SK-N-SH (cell line): ENCODE data around the gene ZYG11B. TPM values are rescaled to one million over a fixed set of nuclear protein-coding genes. Genes with fewer than 3 reads are reported as not detected.

Experiments
- CTCF ChIA-PET: fragments of 300-600, 350-600 bp; formaldehyde crosslinking; extraction: SDS; loops from one replicate; lab custom pipeline; 2021; lab: Yijun Ruan, JAX
- POLR2A ChIA-PET: fragments of 350-600 bp; sonication (Branson Sonifier 250); formaldehyde crosslinking; extraction: SDS; loops from one replicate; lab custom pipeline; 2020; ENCODE audit warnings: antibody characterized with exemption, inconsistent platforms; lab: Yijun Ruan, JAX
- DNase-seq: peaks from one replicate; pipeline ENCODE4 v3.0.0; 2012
- H2AFZ ChIP-seq: fragments of 200-600 bp; sonication (generic); 2 replicates; pipeline ENCODE4 v1.8.1; 2016; ENCODE audit warnings: antibody characterized with exemption, mild to moderate bottlenecking, low read depth
- H3F3A ChIP-seq: fragments of 200-600 bp; sonication (generic); replicated peaks from 2 replicates; pipeline ENCODE3; 2016; ENCODE audit warnings: antibody characterized with exemption, mild to moderate bottlenecking; ENCODE audit not compliant: insufficient read depth
- H3K27ac ChIP-seq, 2 experiments: fragments of 200-500 bp in 1 of 2; fragments of 200-600 bp in 1 of 2; sonication (Bioruptor generic) in 1 of 2; sonication (generic), shearing (Covaris generic) in 1 of 2; 2 replicates each; pipeline versions ENCODE4 v1.5.1 to v1.6.1; 2014 to 2016; ENCODE audit warnings: low read depth in 2 of 2, inconsistent platforms in 1 of 2, low read length in 1 of 2, mild to moderate bottlenecking in 1 of 2, mixed read lengths in 1 of 2
- H3K27me3 ChIP-seq: fragments of 200-600 bp; sonication (generic), shearing (Covaris generic); 2 replicates; pipeline ENCODE4 v1.6.1; 2016; ENCODE audit warnings: mixed run types; ENCODE audit not compliant: insufficient read depth
- H3K36me3 ChIP-seq, 2 experiments: fragments of 200-500 bp in 1 of 2; fragments of 200-600 bp in 1 of 2; sonication (Bioruptor generic) in 1 of 2; sonication (generic) in 1 of 2; replicated peaks in 1 of 2; 2 replicates each; pipeline versions ENCODE3 to v1.5.1; 2014 to 2016; ENCODE audit warnings: low read length in 1 of 2, mild to moderate bottlenecking in 1 of 2; ENCODE audit not compliant: insufficient read depth in 2 of 2, control insufficient read depth in 1 of 2
- H3K4me1 ChIP-seq, 2 experiments: fragments of 200-500 bp in 1 of 2; fragments of 200-600 bp in 1 of 2; sonication (Bioruptor generic) in 1 of 2; sonication (generic), shearing (Covaris generic) in 1 of 2; 2 replicates each; pipeline versions ENCODE4 v1.5.1 to v1.6.1; 2014 to 2016; ENCODE audit warnings: low read depth in 1 of 2, low read length in 1 of 2, mixed run types in 1 of 2; ENCODE audit not compliant: insufficient read depth in 2 of 2, control insufficient read depth in 1 of 2
- H3K4me2 ChIP-seq: fragments of 200-600 bp; sonication (generic), shearing (Covaris generic); 2 replicates; pipeline ENCODE4 v1.6.1; 2017; ENCODE audit warnings: mixed run types
- H3K4me3 ChIP-seq, 2 experiments: fragments of 200-500 bp in 1 of 2; fragments of 200-600 bp in 1 of 2; sonication (Bioruptor generic) in 1 of 2; sonication (generic), shearing (Covaris generic) in 1 of 2; 2 replicates each; pipeline versions ENCODE4 v1.5.1 to v1.8.1; 2014 to 2016; ENCODE audit warnings: low read depth in 2 of 2, inconsistent platforms in 1 of 2, low read length in 1 of 2, mild to moderate bottlenecking in 1 of 2, mixed read lengths in 1 of 2, moderate library complexity in 1 of 2
- H3K79me2 ChIP-seq: fragments of 200-600 bp; sonication (generic); 2 replicates; pipeline ENCODE4 v1.8.1; 2017; ENCODE audit warnings: mild to moderate bottlenecking; ENCODE audit not compliant: insufficient read depth
- H3K9ac ChIP-seq: fragments of 200-600 bp; sonication (generic); 2 replicates; pipeline ENCODE4 v1.6.1; 2017; ENCODE audit warnings: mixed run types
- H3K9me2 ChIP-seq: fragments of 200-600 bp; sonication (generic); 2 replicates; pipeline ENCODE4 v1.6.1; 2017; ENCODE audit warnings: mixed run types
- H3K9me3 ChIP-seq: fragments of 200-600 bp; sonication (generic); 2 replicates; pipeline ENCODE4 v1.6.1; 2017; ENCODE audit warnings: mixed run types, mild to moderate bottlenecking, moderate library complexity
- H4K20me1 ChIP-seq: fragments of 200-600 bp; sonication (generic); 2 replicates; pipeline ENCODE4 v1.6.1; 2017; ENCODE audit warnings: mild to moderate bottlenecking, mixed run types; ENCODE audit not compliant: insufficient read depth
- CHD2 ChIP-seq: fragments of 150-350 bp; IDR thresholded peaks from 2 replicates; pipeline ENCODE4 v1.6.1; 2018; ENCODE audit warnings: low read length; ENCODE audit not compliant: partially characterized antibody
- EP300 ChIP-seq, 2 experiments: IDR thresholded peaks; 2 replicates each; pipeline versions ENCODE4 v1.4.0 to v1.6.1; 2012; ENCODE audit warnings: borderline replicate concordance in 1 of 2, low read depth in 1 of 2, low read length in 1 of 2
- FOXJ3 ChIP-seq: sonication (generic); formaldehyde crosslinking; IDR thresholded peaks from 2 replicates; pipeline ENCODE4 v1.5.1; 2020; ENCODE audit warnings: mild to moderate bottlenecking, missing genetic modification reagents
- GABPA ChIP-seq: IDR thresholded peaks from 2 replicates; pipeline ENCODE4 v1.4.0; 2012; ENCODE audit warnings: low read depth, mild to moderate bottlenecking
- GATA2 ChIP-seq: sonication (generic); formaldehyde crosslinking; IDR thresholded peaks from 2 replicates; pipeline ENCODE4 v1.5.0; 2020; ENCODE audit warnings: mild to moderate bottlenecking, missing genetic modification reagents
- JUND ChIP-seq: IDR thresholded peaks from 2 replicates; pipeline ENCODE4 v1.4.0; 2012
- MEF2A ChIP-seq: IDR thresholded peaks from 2 replicates; pipeline ENCODE4 v1.4.0; 2012; ENCODE audit warnings: low read depth, borderline replicate concordance
- MXI1 ChIP-seq: IDR thresholded peaks from 2 replicates; pipeline ENCODE4 v1.6.1; 2012; ENCODE audit warnings: mild to moderate bottlenecking, low read depth, low read length, improper control_type of control experiment
- NFIC ChIP-seq: IDR thresholded peaks from 2 replicates; pipeline ENCODE4 v1.4.0; 2012; ENCODE audit warnings: borderline replicate concordance
- RAD21 ChIP-seq: IDR thresholded peaks from 2 replicates; pipeline ENCODE4 v1.6.1; 2012; ENCODE audit warnings: mild to moderate bottlenecking, low read length
- RCOR1 ChIP-seq: fragments of 150-350 bp; IDR thresholded peaks from 2 replicates; pipeline ENCODE4 v1.6.1; 2017; ENCODE audit warnings: antibody characterized with exemption, low read length
- RXRA ChIP-seq: IDR thresholded peaks from 2 replicates; pipeline ENCODE4 v1.4.0; 2012; ENCODE audit warnings: low read depth, mild to moderate bottlenecking, borderline replicate concordance
- SIN3A ChIP-seq: IDR thresholded peaks from 2 replicates; pipeline ENCODE4 v1.6.1; 2012; ENCODE audit warnings: low read depth, mild to moderate bottlenecking, low read length, moderate library complexity, borderline replicate concordance
- SMC3 ChIP-seq: IDR thresholded peaks from 2 replicates; pipeline ENCODE4 v1.6.1; 2012; ENCODE audit warnings: low read depth, low read length, improper control_type of control experiment
- TAF1 ChIP-seq: IDR thresholded peaks from 2 replicates; pipeline ENCODE4 v1.6.1; 2012; ENCODE audit warnings: low read depth, mild to moderate bottlenecking, low read length, moderate library complexity, borderline replicate concordance
- WGBS: methylation state at CpG from one replicate; pipeline ENCODE4 v1.1.6; 2017; ENCODE audit warnings: low lambda C conversion rate; 5-methylcytosine and 5-hydroxymethylcytosine counted together
- polyA plus RNA-seq, 3 experiments: library from polyadenylated mRNA; depleted of rRNA; stranded (reverse); fragments of >200 nt; gene quantifications; 2 replicates each; pipeline ENCODE4 v1.2.3, GENCODE V29; 2012
- TF ChIP-seq, protein P1 (sequence below): IDR thresholded peaks from 2 replicates; pipeline ENCODE4 v1.4.0; 2012; ENCODE audit warnings: low read depth
- TF ChIP-seq, protein P2 (sequence below): IDR thresholded peaks from 2 replicates; pipeline ENCODE4 v1.6.1; 2012; ENCODE audit warnings: mild to moderate bottlenecking, low read depth, low read length, moderate library complexity
- TF ChIP-seq, protein P3 (sequence below): fragments of 200-600 bp; sonication (generic); IDR thresholded peaks from 2 replicates; pipeline ENCODE4 v1.6.1; 2017; ENCODE audit warnings: antibody characterized with exemption, mild to moderate bottlenecking, moderate library complexity

The ZYG11B gene
- polyA plus RNA-seq, 1 of the 3 experiments (the other 2 are of a cell fraction): 5.8 TPM

DNA sequence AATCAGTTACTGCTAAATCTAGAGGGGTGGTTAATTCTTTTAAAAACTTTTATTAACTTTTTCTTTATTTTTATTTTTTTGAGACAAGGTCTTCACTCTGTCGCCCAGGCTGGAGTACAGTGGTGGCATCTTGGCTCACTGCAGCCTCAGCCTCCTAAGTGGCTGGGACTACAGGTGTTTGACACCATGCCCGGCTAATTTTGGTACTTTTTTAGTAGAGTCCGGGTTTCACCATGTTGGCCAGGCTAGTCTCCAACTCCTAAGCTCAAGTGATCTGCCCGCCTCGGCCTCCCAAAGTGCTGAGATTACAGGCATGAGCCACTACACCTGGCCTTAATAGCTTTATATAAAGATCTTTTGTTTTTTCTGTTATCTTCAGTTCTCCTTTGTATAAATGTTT is 11.9 kb downstream of the ZYG11B start:
- Histone ChIP-seq H3K79me2 (peaks cover 85% of the 10 kb centered on the region), H3K27ac (no peak overlapping the region), H3F3A (no peaks in the 10 kb centered on the region), H4K20me1 (peaks cover 17% of the 10 kb centered on the region; the same call in 1 of the 2 replicates), H3K9me2 (no peaks in the 10 kb centered on the region), H2AFZ (no peak overlapping the region), H3K36me3 (no peaks in the 10 kb centered on the region), H3K4me3 (no peak overlapping the region), H3K4me2 (no peak overlapping the region), H3K27me3 (no peaks in the 10 kb centered on the region), H3K4me1 (no peaks in the 10 kb centered on the region), H3K9me3 (no peaks in the 10 kb centered on the region), H3K9ac (no peak overlapping the region)
- CTCF ChIA-PET: interaction anchor here (1.1 kb wide), 1 partner anchor 19 kb away, joined by 4 read pairs; no protein-coding TSS in a partner anchor
- TF ChIP-seq TAF1: no peak
- no peak for TF ChIP-seq SIN3A
- TF ChIP-seq, protein P1, sequence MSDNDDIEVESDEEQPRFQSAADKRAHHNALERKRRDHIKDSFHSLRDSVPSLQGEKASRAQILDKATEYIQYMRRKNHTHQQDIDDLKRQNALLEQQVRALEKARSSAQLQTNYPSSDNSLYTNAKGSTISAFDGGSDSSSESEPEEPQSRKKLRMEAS: no peak
- no peak for TF ChIP-seq NFIC
- TF ChIP-seq SMC3: no peak
- no peak for TF ChIP-seq CHD2
- no peak for TF ChIP-seq EP300 (IDR thresholded peaks at IDR 0.05; ENCODE audit: borderline replicate concordance in 1 of 2, low read depth in 1 of 2, low read length in 1 of 2)
- no peak for TF ChIP-seq MXI1
- TF ChIP-seq MEF2A: no peak
- no peak for TF ChIP-seq GABPA
- no peak for TF ChIP-seq RAD21
- TF ChIP-seq, protein P2, sequence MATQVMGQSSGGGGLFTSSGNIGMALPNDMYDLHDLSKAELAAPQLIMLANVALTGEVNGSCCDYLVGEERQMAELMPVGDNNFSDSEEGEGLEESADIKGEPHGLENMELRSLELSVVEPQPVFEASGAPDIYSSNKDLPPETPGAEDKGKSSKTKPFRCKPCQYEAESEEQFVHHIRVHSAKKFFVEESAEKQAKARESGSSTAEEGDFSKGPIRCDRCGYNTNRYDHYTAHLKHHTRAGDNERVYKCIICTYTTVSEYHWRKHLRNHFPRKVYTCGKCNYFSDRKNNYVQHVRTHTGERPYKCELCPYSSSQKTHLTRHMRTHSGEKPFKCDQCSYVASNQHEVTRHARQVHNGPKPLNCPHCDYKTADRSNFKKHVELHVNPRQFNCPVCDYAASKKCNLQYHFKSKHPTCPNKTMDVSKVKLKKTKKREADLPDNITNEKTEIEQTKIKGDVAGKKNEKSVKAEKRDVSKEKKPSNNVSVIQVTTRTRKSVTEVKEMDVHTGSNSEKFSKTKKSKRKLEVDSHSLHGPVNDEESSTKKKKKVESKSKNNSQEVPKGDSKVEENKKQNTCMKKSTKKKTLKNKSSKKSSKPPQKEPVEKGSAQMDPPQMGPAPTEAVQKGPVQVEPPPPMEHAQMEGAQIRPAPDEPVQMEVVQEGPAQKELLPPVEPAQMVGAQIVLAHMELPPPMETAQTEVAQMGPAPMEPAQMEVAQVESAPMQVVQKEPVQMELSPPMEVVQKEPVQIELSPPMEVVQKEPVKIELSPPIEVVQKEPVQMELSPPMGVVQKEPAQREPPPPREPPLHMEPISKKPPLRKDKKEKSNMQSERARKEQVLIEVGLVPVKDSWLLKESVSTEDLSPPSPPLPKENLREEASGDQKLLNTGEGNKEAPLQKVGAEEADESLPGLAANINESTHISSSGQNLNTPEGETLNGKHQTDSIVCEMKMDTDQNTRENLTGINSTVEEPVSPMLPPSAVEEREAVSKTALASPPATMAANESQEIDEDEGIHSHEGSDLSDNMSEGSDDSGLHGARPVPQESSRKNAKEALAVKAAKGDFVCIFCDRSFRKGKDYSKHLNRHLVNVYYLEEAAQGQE: no peak
- TF ChIP-seq, protein P3, sequence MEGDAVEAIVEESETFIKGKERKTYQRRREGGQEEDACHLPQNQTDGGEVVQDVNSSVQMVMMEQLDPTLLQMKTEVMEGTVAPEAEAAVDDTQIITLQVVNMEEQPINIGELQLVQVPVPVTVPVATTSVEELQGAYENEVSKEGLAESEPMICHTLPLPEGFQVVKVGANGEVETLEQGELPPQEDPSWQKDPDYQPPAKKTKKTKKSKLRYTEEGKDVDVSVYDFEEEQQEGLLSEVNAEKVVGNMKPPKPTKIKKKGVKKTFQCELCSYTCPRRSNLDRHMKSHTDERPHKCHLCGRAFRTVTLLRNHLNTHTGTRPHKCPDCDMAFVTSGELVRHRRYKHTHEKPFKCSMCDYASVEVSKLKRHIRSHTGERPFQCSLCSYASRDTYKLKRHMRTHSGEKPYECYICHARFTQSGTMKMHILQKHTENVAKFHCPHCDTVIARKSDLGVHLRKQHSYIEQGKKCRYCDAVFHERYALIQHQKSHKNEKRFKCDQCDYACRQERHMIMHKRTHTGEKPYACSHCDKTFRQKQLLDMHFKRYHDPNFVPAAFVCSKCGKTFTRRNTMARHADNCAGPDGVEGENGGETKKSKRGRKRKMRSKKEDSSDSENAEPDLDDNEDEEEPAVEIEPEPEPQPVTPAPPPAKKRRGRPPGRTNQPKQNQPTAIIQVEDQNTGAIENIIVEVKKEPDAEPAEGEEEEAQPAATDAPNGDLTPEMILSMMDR: no peak
- no peak for TF ChIP-seq JUND
- no peak for TF ChIP-seq RXRA
- TF ChIP-seq FOXJ3 (CRISPR knock-in tag): no peak
- TF ChIP-seq GATA2: no peak
- no peak for TF ChIP-seq RCOR1
- WGBS: 94% methylated on average over 5 of the region's 5 CpGs
- no peak for DNase-seq
- POLR2A ChIA-PET: interaction anchor here (0.6 kb wide), 1 partner anchor 273 kb away, joined by 3 read pairs; no protein-coding TSS in a partner anchor
